ENCODE results near the gene UPF1. TPM values are rescaled to one million over a fixed set of nuclear protein-coding genes. Genes with fewer than 3 reads are reported as not detected.

The UPF1 gene
- total RNA-seq, 3 donors from 2014 or later (not counting 1 experiment from before 2014, with no cell fraction given) = 123 to 140 (median 138) TPM

Other genes starting within 250 kb of the UPF1 start
- 10 to 100 TPM; 80.6 to 86.9 (median 85.3) TPM for gene REX1BD, start 243.2 kb upstream of the UPF1 start, total RNA-seq
- not detected for gene CRLF1, start 225.2 kb upstream of the UPF1 start, total RNA-seq
- gene TMEM59L, start 219.1 kb upstream of the UPF1 start, total RNA-seq = not detected
- 10 to 100 TPM in 1 of 3 donors, 1 to 10 TPM in 2; 8.0 to 11.5 (median 9.6) TPM for gene KLHL26, start 194.9 kb upstream of the UPF1 start, total RNA-seq
- 10 to 100 TPM; 14.1 to 17.0 (median 14.3) TPM for gene CRTC1, start 148.3 kb upstream of the UPF1 start, total RNA-seq
- gene COMP, start 40.7 kb upstream of the UPF1 start, total RNA-seq = not detected
- gene CERS1, start 64.2 kb downstream of the UPF1 start, total RNA-seq = not detected
- 100 to 1,000 TPM; 204 to 228 (median 218) TPM for gene COPE, start 87.4 kb downstream of the UPF1 start, total RNA-seq
- 10 to 100 TPM; 59.3 to 66.9 (median 62.9) TPM for gene DDX49, start 87.8 kb downstream of the UPF1 start, total RNA-seq
- 1 to 10 TPM in 1 of 3 donors, under 1 TPM in 1, not detected in 1; 0.19 to 4.8 TPM for gene HOMER3, start 109.3 kb downstream of the UPF1 start, total RNA-seq
- gene SUGP2, start 201.6 kb downstream of the UPF1 start, total RNA-seq = 100 to 1,000 TPM; 220 to 237 (median 236) TPM
- 10 to 100 TPM; 19.3 to 21.2 (median 21.0) TPM for gene ARMC6, start 201.6 kb downstream of the UPF1 start, total RNA-seq
- gene SLC25A42, start 232.0 kb downstream of the UPF1 start, total RNA-seq = 10 to 100 TPM; 34.6 to 50.3 (median 41.8) TPM